HG03139 (cell line): ENCODE measurements around the gene NLGN1.

Experiments
- ATAC-seq: cut with Tn5 transposase; IDR thresholded peaks from one replicate; pipeline ENCODE4 v1.9.1; 2021; ENCODE audit not compliant: unreplicated experiment

NLGN1 gene

GRCh38 chr3:174253196-174253823 is 855.8 kb downstream of the NLGN1 start:
- ATAC-seq: no peak

DNA sequence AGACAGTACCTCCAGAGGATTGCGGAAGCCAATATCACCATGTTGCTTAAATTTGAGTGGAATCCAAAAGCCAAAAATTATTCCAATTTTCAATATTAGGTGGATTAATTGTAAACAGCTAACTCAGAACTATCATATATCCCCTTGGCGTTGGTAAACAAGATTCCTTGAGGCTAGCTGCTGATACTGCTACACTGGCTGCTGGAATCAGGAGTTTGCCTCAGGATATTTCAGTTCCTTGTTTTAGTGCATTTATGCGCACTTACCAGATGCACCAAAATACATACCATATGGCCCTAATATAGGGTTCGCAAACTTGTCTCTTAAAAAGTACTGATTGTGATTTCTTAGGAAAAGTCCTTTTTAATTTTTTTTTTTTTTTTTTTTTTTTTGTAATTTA is 856.4 kb downstream of the NLGN1 start:
- no peak for ATAC-seq

DNA sequence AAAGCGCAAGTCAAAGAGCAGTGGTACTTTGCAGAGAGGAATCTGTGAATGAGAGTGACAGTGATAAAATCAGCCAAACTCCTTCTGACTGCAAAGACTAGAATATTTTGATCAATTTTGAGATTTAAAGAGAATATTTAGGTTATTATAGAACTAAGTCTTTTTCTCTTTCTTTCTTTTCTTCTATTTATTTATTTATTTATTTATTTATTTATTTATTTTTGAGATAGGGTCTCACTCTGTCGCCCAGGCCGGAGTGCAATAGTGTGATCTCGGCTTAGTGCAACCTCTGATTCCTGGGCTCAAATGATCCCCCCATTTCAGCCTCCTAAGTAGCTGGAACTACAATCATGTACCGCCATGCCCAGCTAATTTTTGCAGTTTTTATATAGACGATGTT is 857.9 kb downstream of the NLGN1 start:
- no peak for ATAC-seq

- ATAC-seq: no peak
These were observed 868.9 kb downstream of the NLGN1 start for GRCh38 chr3:174266476-174266875.

DNA sequence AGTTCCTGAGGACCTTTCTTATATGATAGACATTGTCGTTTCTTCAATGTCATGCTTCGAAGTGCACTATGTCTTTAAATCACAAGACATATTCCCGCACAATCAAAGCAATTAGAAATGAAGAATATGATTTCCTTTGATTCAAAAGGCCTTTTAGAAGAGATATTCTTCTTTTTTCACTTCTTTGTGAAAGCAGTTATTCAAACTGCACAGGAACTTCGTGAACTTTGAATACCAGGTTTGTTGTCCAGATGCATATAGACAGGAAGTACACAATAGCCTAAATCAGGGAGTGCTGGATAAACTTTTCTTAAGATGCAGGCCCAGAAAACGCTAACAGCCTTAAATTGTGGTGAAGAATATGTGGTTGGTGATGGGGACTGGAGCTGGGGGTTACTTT is 870.5 kb downstream of the NLGN1 start:
- ATAC-seq: no peak

DNA sequence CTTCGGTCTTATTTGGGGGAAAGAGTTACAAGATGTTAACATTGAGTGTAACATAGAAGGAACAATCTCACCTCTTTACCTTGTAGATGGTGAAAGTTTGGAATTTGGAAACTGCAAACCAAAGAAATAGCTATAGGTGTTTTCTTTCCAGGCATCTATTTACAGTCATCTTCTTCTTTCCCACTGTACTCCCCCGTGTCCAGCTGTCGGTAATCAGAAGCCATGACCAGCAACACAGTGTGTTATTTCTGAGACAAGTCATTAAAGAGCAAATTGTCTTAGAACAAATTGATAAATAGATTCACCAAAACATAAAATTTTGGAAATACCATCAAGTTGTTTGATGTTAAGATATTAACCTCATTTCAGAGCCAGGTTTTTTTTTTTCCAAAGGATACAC is 871.0 kb downstream of the NLGN1 start:
- ATAC-seq: no peak

DNA sequence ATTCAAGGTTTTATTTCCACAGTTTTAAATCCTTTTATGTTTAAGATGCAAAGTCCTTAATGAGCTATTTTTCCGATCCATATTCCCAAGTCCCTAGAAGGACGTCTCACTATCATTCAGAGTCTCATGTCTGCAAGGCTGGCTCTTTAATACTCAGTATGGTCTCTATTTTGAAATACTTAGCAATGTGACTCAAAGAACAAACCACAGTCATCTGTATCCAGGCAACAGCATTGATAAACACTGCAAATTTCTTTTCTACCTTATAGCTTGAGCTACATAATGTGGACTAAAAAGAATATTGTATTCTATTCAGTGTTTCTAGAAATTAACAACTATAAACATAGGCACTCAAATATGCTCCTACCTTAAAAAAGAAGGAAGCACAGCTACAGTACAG is 873.3 kb downstream of the NLGN1 start:
- ATAC-seq: no peak

GRCh38 chr3:174275336-174275735 is 877.8 kb downstream of the NLGN1 start:
- ATAC-seq: no peak

- no peak for ATAC-seq
These were observed 879.3 kb downstream of the NLGN1 start for GRCh38 chr3:174276826-174277225.

DNA sequence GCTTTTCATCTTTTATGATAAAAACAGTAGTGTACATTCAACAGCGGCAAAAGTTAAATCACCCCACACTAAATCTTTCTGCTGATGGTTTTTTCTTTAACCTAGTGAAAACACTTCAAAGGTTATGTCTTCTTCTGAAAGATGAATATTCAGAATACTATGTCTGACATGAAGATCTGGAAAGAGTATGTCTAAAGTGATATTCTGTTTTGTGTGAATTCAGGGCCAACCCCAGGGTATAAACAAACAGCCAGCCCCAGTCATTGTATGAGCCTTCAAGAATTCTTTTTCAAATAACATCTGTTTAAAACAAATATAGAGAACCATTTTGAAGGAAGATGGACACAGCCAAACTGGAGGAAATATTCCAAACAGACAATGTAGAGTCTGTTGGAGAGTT is 880.5 kb downstream of the NLGN1 start:
- ATAC-seq: no peak

DNA sequence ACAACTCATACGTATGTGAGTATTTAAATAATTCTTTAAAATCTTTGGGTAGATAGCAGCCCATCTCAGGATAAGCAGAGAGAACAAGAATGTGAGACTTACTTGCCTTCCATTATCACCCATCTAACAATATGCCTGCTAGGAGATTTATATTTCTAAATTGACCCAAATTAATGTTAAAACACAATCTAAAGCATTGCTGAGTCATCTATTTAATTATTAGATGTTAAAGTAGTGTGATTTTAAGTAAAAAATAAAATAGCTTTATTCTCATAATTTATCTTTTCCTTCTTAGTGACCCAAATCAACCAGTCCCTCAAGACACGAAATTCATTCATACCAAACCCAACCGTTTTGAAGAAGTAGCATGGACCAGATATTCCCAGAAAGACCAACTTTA is 882.6 kb downstream of the NLGN1 start:
- no peak for ATAC-seq

DNA sequence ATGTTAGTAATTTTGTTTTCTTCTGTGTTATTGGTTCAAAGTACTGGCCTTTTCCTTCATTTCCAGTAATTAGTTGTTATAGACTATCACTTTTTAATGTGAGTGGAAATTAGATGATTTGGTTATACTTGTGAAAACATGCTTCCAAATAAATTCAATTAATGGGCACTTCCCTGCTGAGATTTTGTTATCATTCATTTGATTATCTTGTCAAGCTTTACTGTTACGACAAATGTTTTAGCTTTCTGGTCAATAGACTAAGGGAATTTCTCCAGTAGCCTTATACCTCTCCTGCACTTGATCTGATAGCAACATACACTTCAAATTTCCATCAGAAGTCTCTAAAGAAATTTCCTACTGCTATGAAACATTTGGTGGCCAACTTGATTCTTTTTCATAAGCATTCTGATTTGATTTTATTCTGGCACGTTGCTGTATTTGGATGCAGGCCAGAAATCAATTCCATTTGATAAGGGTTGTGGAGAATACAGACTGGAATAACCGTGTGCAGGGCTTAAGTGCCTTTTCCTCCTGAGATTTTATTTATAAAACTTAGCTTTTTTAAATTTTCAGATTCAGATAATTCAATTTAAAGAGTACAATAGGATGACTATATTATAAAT is 887.8 kb downstream of the NLGN1 start:
- no peak for ATAC-seq

GRCh38 chr3:174287705-174288104 is 890.2 kb downstream of the NLGN1 start:
- no peak for ATAC-seq

GRCh38 chr3:174294616-174295015 is 897.1 kb downstream of the NLGN1 start:
- no peak for ATAC-seq

DNA sequence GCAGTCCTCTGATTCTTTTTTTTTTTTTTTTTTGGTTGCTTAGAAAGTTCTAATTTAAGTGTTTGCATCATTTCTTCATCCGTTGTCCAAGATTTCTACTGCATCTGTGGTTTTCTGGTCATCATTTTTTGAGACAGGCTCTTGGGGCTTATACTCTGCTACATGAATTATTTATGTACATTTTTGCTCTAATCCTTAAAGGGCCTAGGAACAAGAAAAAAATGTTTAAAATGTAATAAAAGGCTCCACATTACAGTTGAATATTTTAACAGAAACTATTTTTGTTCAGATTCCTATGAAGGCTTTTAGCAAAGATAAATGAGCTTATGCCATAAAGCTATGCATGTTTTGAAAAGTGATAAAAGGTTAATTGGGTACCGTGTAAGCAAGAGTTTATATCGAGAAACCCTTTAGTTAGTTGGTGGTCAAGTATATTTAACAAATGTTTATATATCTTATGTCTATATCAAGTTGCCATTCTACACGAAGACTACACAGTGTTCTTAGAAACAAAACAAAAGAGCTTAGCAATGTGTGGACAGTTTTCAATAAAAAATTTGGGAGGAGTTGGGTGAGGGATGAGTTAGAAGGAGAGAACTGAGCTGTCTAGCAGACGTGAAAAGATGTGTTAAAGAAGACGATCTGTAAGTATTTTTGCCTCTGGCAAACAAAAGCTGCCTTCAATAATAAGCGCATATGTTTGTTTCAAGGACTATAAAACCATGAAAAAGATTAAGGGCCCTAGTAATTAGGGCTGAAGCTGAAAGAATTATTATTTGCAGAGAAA is 898.0 kb downstream of the NLGN1 start:
- no peak for ATAC-seq

- ATAC-seq: no peak
These were observed 905.3 kb downstream of the NLGN1 start for GRCh38 chr3:174302746-174303315.

DNA sequence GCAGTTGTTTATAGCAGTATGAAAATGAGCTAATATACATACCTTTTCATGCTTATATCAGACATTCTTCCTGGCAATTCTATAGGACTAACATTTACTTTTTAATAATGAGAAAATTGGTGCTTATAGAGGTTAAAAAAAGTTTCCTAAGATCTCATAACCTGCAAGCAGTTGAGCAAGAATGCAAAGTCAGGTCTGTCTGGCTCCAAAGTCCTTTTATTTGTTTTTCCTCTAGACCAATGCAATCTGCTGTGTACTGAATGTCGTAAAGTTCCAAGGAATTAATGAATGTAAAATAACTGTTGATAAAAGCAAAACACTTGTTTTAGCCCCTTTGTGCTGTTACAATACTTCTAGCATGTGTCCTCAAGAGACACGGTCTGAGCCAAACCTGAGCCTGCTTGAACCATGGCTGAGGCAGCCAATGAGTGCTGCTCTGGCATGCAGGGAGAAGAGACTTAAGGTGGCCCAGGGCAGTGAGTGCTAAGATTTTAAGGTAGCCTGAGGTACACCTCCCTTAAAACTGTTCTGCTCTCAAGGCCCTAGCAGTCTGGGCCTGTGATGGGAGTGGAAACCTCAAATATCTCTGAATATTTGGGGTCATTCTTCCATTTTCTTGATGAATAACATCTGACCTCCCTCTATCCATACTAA is 906.5 kb downstream of the NLGN1 start:
- no peak for ATAC-seq

DNA sequence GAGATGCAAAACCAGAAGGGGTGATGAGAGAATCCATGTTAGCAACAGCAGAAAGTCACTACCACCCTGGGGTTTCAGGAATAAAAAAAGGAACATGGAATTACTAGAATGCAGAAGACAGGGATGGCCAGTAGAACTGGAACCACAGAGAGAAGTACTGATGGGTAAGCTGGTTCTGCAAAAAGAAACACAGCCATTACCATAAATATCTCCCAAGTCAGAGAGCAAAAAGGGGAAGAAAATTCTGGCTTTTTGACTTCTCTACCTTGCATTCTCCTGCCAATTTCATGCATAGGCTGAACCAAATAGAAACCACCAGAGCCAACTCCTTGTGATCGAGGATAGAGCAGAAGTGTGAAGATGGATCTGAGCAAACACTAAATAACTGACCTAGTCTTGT is 911.2 kb downstream of the NLGN1 start:
- no peak for ATAC-seq

DNA sequence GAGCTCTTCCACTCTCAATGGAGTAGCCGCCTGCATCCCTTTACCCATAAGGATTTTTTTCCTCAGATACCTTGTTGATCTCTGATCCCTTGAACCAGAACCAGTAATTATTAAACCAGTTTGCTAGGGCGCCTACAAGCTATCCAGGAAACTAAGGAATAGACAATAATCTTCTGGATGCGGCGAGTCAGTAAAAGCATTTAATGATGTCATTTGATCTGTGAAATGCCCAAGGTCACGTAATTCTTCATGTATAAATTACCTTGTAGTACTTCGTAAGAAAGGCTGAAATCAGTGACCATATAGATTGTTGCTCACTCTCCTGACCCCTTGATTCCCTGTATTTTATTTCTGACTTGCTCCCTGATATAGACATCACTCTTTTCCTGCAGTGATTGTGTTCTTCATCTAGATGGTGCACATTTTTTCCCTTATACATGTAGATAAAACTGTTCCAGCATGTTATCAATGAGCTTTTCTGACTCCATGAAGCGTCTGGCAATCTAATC is 913.0 kb downstream of the NLGN1 start:
- no peak for ATAC-seq

GRCh38 chr3:174315225-174315624 is 917.7 kb downstream of the NLGN1 start:
- no peak for ATAC-seq

- ATAC-seq: no peak
These were observed 919.5 kb downstream of the NLGN1 start for GRCh38 chr3:174317005-174317404.
